Right lobe of liver (tissue), 4 donors: ENCODE results near the gene NKD2.

Experiments used
- CTCF ChIP-seq, 4 donors: fragments of 200-600 bp in 3 of 4; fragments of 450-650 bp in 1 of 4; IDR thresholded peaks; one replicate each; pipeline versions ENCODE4 v1.5.1 to v1.8.0; 2016 to 2022; ENCODE audit warnings: antibody characterized with exemption in 4 of 4, mild to moderate bottlenecking in 2 of 4
- POLR2A ChIP-seq: fragments of 450-650 bp; IDR thresholded peaks from one replicate; pipeline ENCODE4 v1.6.1; 2017; ENCODE audit warnings: antibody characterized with exemption, mild to moderate bottlenecking
- donor health status: DM: no; HTN: no; CAD: no.
- donor health status: DM: no; HTN: no; CAD: no.
- donor health status: DM: no; HTN: yes; CAD: no.

- no peak for TF ChIP-seq CTCF (IDR thresholded peaks at IDR 0.05)
- TF ChIP-seq POLR2A = no peak
Measured at GRCh38 chr5:1075931-1076330, 67.3 kb downstream of the NKD2 start.
